Heart left ventricle (tissue), 16 donors: ENCODE data around the gene LIMS2. TPM values are rescaled to one million over a fixed set of nuclear protein-coding genes. Genes with fewer than 3 reads are reported as not detected.

Source experiments
- ATAC-seq, 4 donors: fragments of 200-7000 bp; cut with Tn5 transposase; one replicate each; pipeline ENCODE4 v1.9.1; 2020 to 2022; ENCODE audit warnings: moderate library complexity in 4 of 4, mild to moderate bottlenecking in 3 of 4, moderate number of reproducible peaks in 1 of 4
- DNase-seq, 5 donors: peaks; one replicate each; pipeline ENCODE4 v3.0.0-alpha.2; 2020
- H3K27ac ChIP-seq, 12 donors: fragments of 200-600 bp; sonication (generic) in 4 of 12; one replicate each; pipeline versions ENCODE4 v1.5.0 to v1.8.0; 2016 to 2022; ENCODE audit warnings: mild to moderate bottlenecking in 2 of 12
- H3K27me3 ChIP-seq, 9 donors: fragments of 200-600 bp; sonication (generic) in 2 of 9; one replicate each; pipeline versions ENCODE4 v1.5.1 to v1.8.0; 2016 to 2022; ENCODE audit warnings: mild to moderate bottlenecking in 3 of 9
- H3K36me3 ChIP-seq, 9 donors: fragments of 200-600 bp; sonication (generic) in 2 of 9; one replicate each; pipeline versions ENCODE4 v1.5.0 to v1.8.0; 2018 to 2022; ENCODE audit warnings: mild to moderate bottlenecking in 2 of 9
- H3K4me1 ChIP-seq, 12 donors: fragments of 200-600 bp; sonication (generic) in 4 of 12; one replicate each; pipeline versions ENCODE4 v1.5.0 to v1.8.0; 2016 to 2022; ENCODE audit warnings: mild to moderate bottlenecking in 3 of 12
- H3K4me3 ChIP-seq, 12 donors: fragments of 200-600 bp; sonication (generic) in 4 of 12; one replicate each; pipeline versions ENCODE4 v1.5.0 to v1.8.0; 2017 to 2022; ENCODE audit warnings: mild to moderate bottlenecking in 9 of 12, moderate library complexity in 4 of 12
- H3K9me3 ChIP-seq, 12 donors: fragments of 200-600 bp; sonication (generic) in 4 of 12; one replicate each; pipeline versions ENCODE4 v1.5.0 to v1.8.0; 2016 to 2022; ENCODE audit warnings: mild to moderate bottlenecking in 1 of 12
- CTCF ChIP-seq, 12 donors: fragments of 200-600 bp; sonication (generic) in 4 of 12; IDR thresholded peaks; one replicate each; pipeline versions ENCODE4 v1.5.0 to v1.8.0; 2018 to 2022; ENCODE audit warnings: antibody characterized with exemption in 12 of 12, mild to moderate bottlenecking in 5 of 12
- POLR2A ChIP-seq, 2 donors: fragments of 450-650 bp; IDR thresholded peaks; one replicate each; pipeline ENCODE4 v1.6.1; 2017; ENCODE audit warnings: antibody characterized with exemption in 2 of 2, mild to moderate bottlenecking in 2 of 2, moderate library complexity in 2 of 2
- whole genome bisulfite sequencing, 4 donors: extraction: QIAGEN DNeasy Blood & Tissue Kit in 2 of 4; methylation state at CpG; one replicate each; pipeline versions ENCODE4 v1.1.5 to v1.1.7; 2013 to 2018; 5-methylcytosine and 5-hydroxymethylcytosine counted together
- intact Hi-C, 10 donors: fragments of 100-400 bp; cut with DNase I; formaldehyde crosslinking; loops; one replicate each; pipeline versions ENCODE4 v1.11.1 to v1.14.2; 2022
- polyA plus RNA-seq, 2 donors: library from polyadenylated mRNA; stranded (reverse); fragments of 200-250 nt; gene quantifications; one replicate each; pipeline ENCODE4 v1.2.3, GENCODE V29; 2013
- total RNA-seq, 9 donors: library from RNA; depleted of rRNA in 2 of 9; stranded (reverse); fragments of >200 nt in 2 of 9; fragmentation: NEBNext Ultra II Directional in 3 of 9; extraction: Animal tissue kit (Norgen Biotek cat#: 25700) in 3 of 9; gene quantifications; one replicate each; pipeline versions ENCODE4 v1.1.0 to v1.2.4, GENCODE V29; 2016 to 2023
- donor health status: ischemic (EF 13 %, LVEDD 7.1; RV severe dilation, severe dysfunction).
- donor health status: healthy with polysubstance abuse.
- donor health status: DM: no; HTN: yes; CAD: no.
- donor health status: DM: no; HTN: no; CAD: no.
- donor health status: ischemic (EF 25% LVEDD 6.9; RV normal size, moderate dysfunction).
- donor health status: ischemic (EF 25% LVEDD 5.7; RV mildly dilated, moderate dysfunction).
- donor health status: healthy.
- donor health status: DM: yes; HTN: yes; CAD: no.
- donor health status: ischemic (EF 35%, LVEDD 5.7; RV mildly dilated, moderate dysfunction).
- donor health status: nonischemic (EF 11% LVEDD 7.7; RV severe dilation, severe dysfunction).
- donor health status: DM: yes; HTN: yes; CAD: no.
- donor health status: PGD.
- donor health status: ischemic (EF 29% LVEDD 5.4; RV normal size, mild dysfunction).
- donor health status: nonischemic (EF 23%, LVEDD 6.1; RV moderate dilation, normal function).

Gene LIMS2
- total and polyA plus RNA-seq, 11 donors: 97.1 to 293 (median 158) TPM

GRCh38 chr2:127672341-127673224 lies 2.7 kb downstream of the LIMS2 start:
- WGBS, 4 donors: 27 to 32% (median 30%) methylated on average over 14 to 20 of the region's 20 CpGs
- Histone ChIP-seq H3K4me1 (peaks cover 0 to 78% (median 51%) of the 10 kb centered on the region in 12 donors), H3K9me3 (peaks cover 0 to 9% (median 0%) of the 10 kb centered on the region in 12 donors), H3K36me3 (peaks cover 0 to 4% (median 2%) of the 10 kb centered on the region in 9 donors), H3K27ac (peak overlapping the region; percentile 88 to 100 (median 96)), H3K4me3 (peak overlapping the region; percentile 69 to 98 (median 86)), H3K27me3 (peaks cover 0 to 26% (median 0%) of the 10 kb centered on the region in 9 donors)
- peak in 1 of 5 donors; percentile 74 for DNase-seq
- intact Hi-C loops: loop anchor here in 3 of 10 donors (5.0 to 10.0 kb wide), 2 partner anchors 35 to 78 kb away; no protein-coding TSS in a partner anchor
- peak; percentile 23 to 63 (median 41) for ATAC-seq
- TF ChIP-seq CTCF (IDR thresholded peaks at IDR 0.05) (no peak), POLR2A (IDR thresholded peaks at IDR 0.05) (no peak)

- WGBS, 4 donors: 48 to 59% (median 56%) methylated on average over 9 to 14 of the region's 14 CpGs
- DNase-seq (peak in 1 of 5 donors; percentile 31), ATAC-seq (peak in 1 of 4 donors; percentile 3)
- intact Hi-C loops: loop anchor here in 3 of 10 donors (5.0 to 10.0 kb wide), 2 partner anchors 34 to 77 kb away; no protein-coding TSS in a partner anchor
- H3K36me3 ChIP-seq: peaks cover 0 to 4% (median 2%) of the 10 kb centered on the region in 9 donors
- no peak for TF ChIP-seq POLR2A (IDR thresholded peaks at IDR 0.05)
- no peak for TF ChIP-seq CTCF (IDR thresholded peaks at IDR 0.05)
- peak overlapping the region; percentile 88 to 100 (median 96) for H3K27ac ChIP-seq
- H3K9me3 ChIP-seq: peaks cover 0 to 11% (median 0%) of the 10 kb centered on the region in 12 donors
- peaks cover 0 to 81% (median 50%) of the 10 kb centered on the region in 12 donors for H3K4me1 ChIP-seq
- H3K4me3 ChIP-seq: peak overlapping the region in 8 of 12 donors; percentile 76 to 98 (median 88)
- H3K27me3 ChIP-seq: peaks cover 0 to 27% (median 0%) of the 10 kb centered on the region in 9 donors
Observed at GRCh38 chr2:127671557-127672302, 3.6 kb downstream of the LIMS2 start.

DNA sequence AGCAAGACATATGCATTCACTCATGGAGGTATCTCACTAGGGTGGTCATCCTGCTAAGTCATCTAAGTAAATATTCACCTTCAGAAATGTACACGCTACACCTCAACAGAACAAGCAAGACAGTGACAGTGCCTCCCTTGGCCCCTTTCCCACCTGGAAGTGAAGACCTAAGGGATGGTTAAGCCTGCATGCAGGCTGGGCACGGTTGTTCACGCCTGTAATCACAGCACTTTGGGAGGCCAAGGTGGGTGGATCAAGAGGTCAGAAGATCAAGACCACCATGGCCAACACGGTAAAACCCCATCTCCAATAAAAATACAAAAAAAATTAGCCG lies 4.4 kb downstream of the LIMS2 start:
- Histone ChIP-seq H3K9me3 (peaks cover 0 to 11% (median 0%) of the 10 kb centered on the region in 12 donors), H3K36me3 (peaks cover 0 to 4% (median 2%) of the 10 kb centered on the region in 9 donors), H3K27me3 (peaks cover 0 to 23% (median 0%) of the 10 kb centered on the region in 9 donors), H3K4me3 (peak overlapping the region in 1 of 12 donors; percentile 83), H3K4me1 (peaks cover 0 to 80% (median 49%) of the 10 kb centered on the region in 12 donors), H3K27ac (peak overlapping the region in 6 of 12 donors; percentile 3 to 99 (median 94))
- ATAC-seq (no peak), DNase-seq (no peak)
- 71 to 84% (median 80%) methylated on average over 5 of the region's 5 CpGs for WGBS, 4 donors
- intact Hi-C loops: loop anchor here in 3 of 10 donors (5.0 to 10.0 kb wide), 2 partner anchors 34 to 76 kb away; no protein-coding TSS in a partner anchor
- TF ChIP-seq POLR2A (IDR thresholded peaks at IDR 0.05) (no peak), CTCF (IDR thresholded peaks at IDR 0.05) (no peak)
